T-helper 2 cell treated with Interferon-gamma antibody and Interleukin-4, amounts not matched to agents 5 μg/mL and 100 μg/mL, for 36 hours (primary cell): Measurements from ENCODE around the gene KIT.

Experiments
- DNase-seq: peaks from one replicate; pipeline ENCODE4 v3.0.0; 2021; ENCODE audit warnings: low spot score
- H3K27ac Mint-ChIP-seq: one replicate; pipeline ENCODE4 v1.8.0; 2021; ENCODE audit warnings: mild to moderate bottlenecking, mixed read lengths
- H3K27me3 Mint-ChIP-seq: one replicate; pipeline ENCODE4 v1.8.0; 2021; ENCODE audit warnings: low read depth, mixed read lengths
- H3K36me3 Mint-ChIP-seq: one replicate; pipeline ENCODE4 v1.8.0; 2021; ENCODE audit warnings: low read depth, mixed read lengths
- H3K4me1 Mint-ChIP-seq: one replicate; pipeline ENCODE4 v1.8.0; 2021; ENCODE audit warnings: low read depth, mixed read lengths
- H3K4me3 Mint-ChIP-seq: one replicate; pipeline ENCODE4 v1.8.0; 2022; ENCODE audit warnings: mild to moderate bottlenecking, moderate library complexity, mixed read lengths
- H3K9me3 Mint-ChIP-seq: one replicate; pipeline ENCODE4 v1.8.0; 2021; ENCODE audit warnings: mixed read lengths

KIT gene

DNA sequence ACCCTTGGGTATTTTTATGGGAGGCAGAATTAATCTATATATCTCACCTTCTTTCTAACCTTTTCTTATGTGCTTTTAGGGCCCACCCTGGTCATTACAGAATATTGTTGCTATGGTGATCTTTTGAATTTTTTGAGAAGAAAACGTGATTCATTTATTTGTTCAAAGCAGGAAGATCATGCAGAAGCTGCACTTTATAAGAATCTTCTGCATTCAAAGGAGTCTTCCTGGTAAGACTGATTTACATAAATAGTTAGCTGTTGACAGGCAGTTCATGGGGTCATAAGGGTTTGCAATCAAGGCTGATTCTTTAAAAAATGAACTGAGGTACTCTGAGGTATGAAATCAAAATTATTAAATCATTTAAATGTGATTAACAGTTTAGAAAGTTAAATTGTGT is 71.5 kb downstream of the KIT start:
- no peaks in the 10 kb centered on the region for H3K27me3 Mint-ChIP-seq
- H3K4me1 Mint-ChIP-seq: no peaks in the 10 kb centered on the region
- DNase-seq: no peak
- H3K36me3 Mint-ChIP-seq: no peaks in the 10 kb centered on the region
- H3K27ac Mint-ChIP-seq: no peak overlapping the region
- H3K9me3 Mint-ChIP-seq: no peaks in the 10 kb centered on the region
- H3K4me3 Mint-ChIP-seq: no peak overlapping the region

DNA sequence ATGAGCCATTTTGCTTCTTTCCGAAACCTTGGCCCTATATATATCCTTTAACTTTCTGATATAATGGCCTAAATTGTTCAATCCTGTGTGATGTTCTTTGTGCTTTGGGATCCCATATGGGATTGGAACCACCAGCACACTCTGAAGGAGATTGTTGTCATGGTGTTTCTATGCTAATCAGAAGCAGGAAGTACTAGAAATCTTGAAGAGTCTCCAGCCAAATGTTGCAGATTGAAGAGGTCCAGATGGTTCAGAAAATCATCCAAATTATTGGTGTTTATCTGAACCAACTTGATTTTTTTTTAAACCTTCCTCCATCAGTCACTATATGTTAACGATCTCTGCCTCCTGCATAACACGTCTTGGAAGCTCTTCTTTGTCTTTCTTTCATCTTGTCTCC is 72.8 kb downstream of the KIT start:
- no peak for DNase-seq
- Mint-ChIP-seq H3K4me1 (no peaks in the 10 kb centered on the region), H3K27ac (no peak overlapping the region), H3K9me3 (no peaks in the 10 kb centered on the region), H3K27me3 (no peaks in the 10 kb centered on the region), H3K4me3 (no peak overlapping the region), H3K36me3 (no peaks in the 10 kb centered on the region)

DNA sequence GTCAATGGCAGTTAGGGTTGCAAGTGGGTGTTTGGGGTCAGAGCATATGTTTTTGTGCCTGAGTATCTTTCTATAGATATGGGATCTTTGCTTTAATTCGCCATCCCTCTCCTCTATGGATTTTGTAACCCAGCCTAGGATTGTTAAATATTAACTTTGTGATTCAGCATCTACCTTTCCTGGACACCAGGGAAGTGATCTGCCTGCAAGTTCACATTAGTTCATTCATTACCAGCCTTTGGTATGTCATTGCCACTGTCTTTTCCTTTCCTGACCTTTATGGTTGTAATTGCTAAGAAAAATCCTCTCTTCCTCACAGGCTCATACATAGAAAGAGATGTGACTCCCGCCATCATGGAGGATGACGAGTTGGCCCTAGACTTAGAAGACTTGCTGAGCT is 73.8 kb downstream of the KIT start:
- Mint-ChIP-seq H3K36me3 (no peaks in the 10 kb centered on the region), H3K4me3 (no peak overlapping the region), H3K4me1 (no peaks in the 10 kb centered on the region), H3K27ac (no peak overlapping the region), H3K27me3 (no peaks in the 10 kb centered on the region), H3K9me3 (no peaks in the 10 kb centered on the region)
- no peak for DNase-seq

DNA sequence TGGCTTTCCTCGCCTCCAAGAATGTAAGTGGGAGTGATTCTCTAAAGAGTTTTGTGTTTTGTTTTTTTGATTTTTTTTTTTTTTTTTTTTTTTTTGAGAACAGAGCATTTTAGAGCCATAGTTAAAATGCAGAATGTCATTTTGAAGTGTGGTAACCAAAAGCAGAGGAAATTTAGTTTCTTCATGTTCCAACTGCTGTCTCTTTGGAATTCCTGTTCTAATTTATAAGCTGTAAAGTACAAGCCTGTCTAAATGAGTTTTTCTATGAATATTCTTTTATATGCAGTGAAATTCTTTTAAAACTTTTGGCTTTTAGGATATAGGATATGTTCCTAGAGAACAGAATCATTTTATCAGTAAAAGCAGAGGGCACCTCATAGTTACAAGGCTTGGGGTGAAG is 74.2 kb downstream of the KIT start:
- DNase-seq: no peak
- Mint-ChIP-seq H3K27me3 (no peaks in the 10 kb centered on the region), H3K4me3 (no peak overlapping the region), H3K27ac (no peak overlapping the region), H3K36me3 (no peaks in the 10 kb centered on the region), H3K9me3 (no peaks in the 10 kb centered on the region), H3K4me1 (no peaks in the 10 kb centered on the region)

DNA sequence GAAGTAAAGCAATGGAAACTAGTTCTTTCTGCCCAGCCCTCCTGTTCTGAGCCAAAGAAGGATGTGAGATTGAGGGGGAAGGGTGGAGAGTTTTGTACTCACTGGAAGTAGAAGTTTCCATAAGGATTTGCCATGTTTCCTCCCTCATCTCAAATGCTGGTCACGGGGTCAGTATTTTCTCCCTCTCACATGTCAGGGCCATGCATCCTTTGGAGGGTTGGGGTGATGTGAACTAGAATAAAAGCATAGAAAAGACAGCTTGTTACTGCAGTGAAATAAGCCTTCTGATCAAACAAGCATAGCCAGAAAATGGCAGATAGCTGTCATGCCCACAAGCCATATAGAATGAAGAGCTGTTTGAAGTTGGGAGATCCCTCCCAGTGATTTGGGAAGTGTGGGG is 79.7 kb downstream of the KIT start:
- Mint-ChIP-seq H3K27me3 (no peaks in the 10 kb centered on the region), H3K36me3 (no peaks in the 10 kb centered on the region), H3K9me3 (no peaks in the 10 kb centered on the region), H3K27ac (no peak overlapping the region), H3K4me1 (no peaks in the 10 kb centered on the region), H3K4me3 (no peak overlapping the region)
- DNase-seq: no peak

DNA sequence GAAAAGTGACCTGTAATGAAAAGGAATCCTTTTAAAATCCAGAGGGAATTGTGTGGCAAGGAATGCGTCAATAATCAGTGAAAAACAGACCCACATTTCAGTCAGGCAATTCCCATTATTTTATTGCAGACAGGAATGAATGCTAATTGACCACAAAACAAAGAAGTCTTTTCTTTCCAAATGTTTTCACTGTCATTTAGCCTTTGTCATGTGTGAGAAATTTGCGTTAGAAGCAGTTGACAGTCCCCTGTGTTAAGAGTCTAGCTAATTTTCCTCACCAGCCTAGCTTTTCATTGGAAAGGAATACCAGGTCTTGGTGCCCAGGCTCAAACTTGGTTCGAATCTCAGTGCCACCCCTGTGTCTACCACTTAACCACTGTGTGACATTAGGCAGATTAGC is 83.4 kb downstream of the KIT start:
- Mint-ChIP-seq H3K4me1 (no peaks in the 10 kb centered on the region), H3K9me3 (peaks cover 10% of the 10 kb centered on the region), H3K27me3 (no peaks in the 10 kb centered on the region), H3K27ac (no peak overlapping the region), H3K36me3 (no peaks in the 10 kb centered on the region), H3K4me3 (no peak overlapping the region)
- DNase-seq: no peak

DNA sequence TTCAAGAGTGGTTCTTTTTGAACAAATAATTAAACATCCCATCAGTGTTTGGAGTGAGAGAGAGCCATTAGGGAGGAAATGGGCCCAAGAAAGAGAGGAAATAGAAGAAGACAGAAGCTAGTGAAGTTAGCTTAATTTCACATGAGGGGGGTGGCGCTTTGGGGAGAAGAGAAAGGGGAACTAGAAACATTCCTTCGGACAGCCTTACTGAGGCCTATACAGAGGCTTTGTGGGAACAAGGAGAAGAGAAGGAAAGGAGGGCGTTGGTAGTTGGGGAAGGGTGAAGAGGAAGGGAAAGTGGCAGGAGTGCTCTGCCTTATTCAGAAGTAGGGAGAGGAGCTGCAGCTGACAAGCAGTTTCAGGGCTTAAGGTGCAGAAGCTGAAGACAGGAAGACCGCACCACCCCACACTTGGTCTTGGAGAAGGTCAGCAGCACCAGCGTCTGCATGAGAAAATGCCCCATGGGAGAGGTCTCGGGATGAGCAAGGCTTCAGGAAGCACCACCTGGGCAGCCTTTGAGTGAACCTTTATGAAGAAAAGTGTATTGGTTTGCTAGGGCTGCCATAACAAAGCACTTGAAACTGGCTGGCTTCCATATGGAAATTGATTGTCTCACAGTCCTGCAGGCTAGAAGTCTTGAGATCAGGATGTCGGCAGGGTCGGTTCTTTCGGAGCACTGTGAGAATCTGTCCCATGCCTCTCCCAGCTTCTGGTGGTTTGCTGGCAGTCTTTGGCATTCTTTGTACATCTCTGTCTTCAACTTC is 85.1 kb downstream of the KIT start:
- Mint-ChIP-seq H3K27me3 (no peaks in the 10 kb centered on the region), H3K9me3 (peaks cover 15% of the 10 kb centered on the region), H3K4me3 (no peak overlapping the region), H3K4me1 (peaks cover 2% of the 10 kb centered on the region), H3K27ac (no peak overlapping the region), H3K36me3 (no peaks in the 10 kb centered on the region)
- DNase-seq: no peak

DNA sequence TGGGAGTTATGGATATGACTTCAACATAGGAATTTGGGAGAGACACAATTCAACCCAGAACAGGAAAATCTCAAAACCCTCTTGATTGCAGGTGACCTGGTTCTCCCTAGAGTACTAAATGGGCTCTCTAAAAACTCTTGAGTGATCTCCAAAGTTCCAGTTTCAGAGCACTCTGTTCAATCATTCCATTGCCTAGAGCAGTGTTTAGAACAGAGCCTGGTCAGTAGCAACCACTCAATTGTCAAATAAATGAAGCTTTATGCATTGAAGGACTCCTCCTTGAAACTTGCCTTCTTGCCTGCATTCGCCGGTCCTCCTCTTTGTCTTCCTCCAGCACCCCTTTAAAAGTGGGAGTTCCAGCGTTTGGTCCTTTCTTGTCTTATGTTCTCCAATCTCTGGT is 85.8 kb downstream of the KIT start:
- H3K9me3 Mint-ChIP-seq: peaks cover 15% of the 10 kb centered on the region
- H3K27me3 Mint-ChIP-seq: no peaks in the 10 kb centered on the region
- H3K4me1 Mint-ChIP-seq: peaks cover 2% of the 10 kb centered on the region
- H3K4me3 Mint-ChIP-seq: no peak overlapping the region
- H3K27ac Mint-ChIP-seq: no peak overlapping the region
- H3K36me3 Mint-ChIP-seq: no peaks in the 10 kb centered on the region
- DNase-seq: no peak

DNA sequence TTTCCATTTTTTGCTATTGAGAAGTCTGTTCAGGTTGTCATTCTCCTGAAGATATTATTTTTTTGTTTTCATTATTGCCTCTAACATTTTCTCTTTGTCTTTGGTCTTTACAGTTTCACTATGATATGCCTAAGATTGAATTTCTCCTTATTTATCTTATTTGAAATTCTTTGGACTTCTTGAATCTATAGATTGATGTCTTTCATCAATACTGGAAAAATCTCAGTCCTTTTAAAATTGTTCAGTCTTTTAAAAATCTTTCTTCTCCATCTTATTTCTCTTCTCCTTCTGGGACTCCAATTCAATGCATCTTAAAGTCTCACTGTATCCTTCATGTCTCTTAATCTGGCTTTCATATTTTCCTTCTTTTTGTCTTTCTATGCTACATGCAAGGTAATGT is 86.7 kb downstream of the KIT start:
- Mint-ChIP-seq H3K4me1 (peaks cover 2% of the 10 kb centered on the region), H3K27ac (no peak overlapping the region), H3K36me3 (no peaks in the 10 kb centered on the region), H3K27me3 (no peaks in the 10 kb centered on the region), H3K4me3 (no peak overlapping the region), H3K9me3 (peaks cover 15% of the 10 kb centered on the region)
- DNase-seq: no peak

DNA sequence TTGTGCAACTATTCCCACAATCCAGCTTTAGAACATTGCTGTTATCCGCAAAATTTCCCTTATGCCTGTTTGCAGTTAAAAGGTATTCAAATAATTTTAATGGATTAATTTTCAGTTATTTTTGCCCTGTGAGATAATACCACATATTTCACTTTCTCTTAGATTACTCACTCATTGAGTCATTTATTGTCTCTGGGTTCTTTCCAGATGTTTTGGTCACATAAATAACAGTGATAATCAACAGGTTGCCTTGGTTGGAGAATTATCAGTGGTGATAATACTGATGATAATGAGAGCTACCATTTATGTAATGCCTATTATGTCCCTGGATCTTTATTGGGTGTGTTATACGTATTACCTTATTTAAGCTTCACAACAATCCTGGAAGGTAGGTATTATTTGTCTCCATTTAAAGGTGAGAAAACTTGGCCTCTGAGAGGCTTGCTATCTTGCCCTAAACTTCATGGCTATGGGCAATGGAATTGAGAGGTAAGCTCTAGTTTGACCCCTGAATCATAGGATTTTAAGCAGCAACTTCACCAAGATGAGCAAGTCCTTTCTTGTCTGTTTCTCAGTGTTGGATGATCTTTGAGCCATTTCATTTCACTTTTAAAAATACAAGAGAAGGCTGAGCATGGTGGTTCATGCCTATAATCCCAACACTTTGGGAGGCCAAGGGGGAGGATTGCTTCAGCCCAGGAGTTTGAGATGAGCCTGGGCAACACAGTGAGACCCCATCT is 87.4 kb downstream of the KIT start:
- Mint-ChIP-seq H3K36me3 (no peaks in the 10 kb centered on the region), H3K4me1 (peaks cover 2% of the 10 kb centered on the region), H3K9me3 (peaks cover 15% of the 10 kb centered on the region), H3K27me3 (no peaks in the 10 kb centered on the region), H3K4me3 (no peak overlapping the region), H3K27ac (no peak overlapping the region)
- no peak for DNase-seq

DNA sequence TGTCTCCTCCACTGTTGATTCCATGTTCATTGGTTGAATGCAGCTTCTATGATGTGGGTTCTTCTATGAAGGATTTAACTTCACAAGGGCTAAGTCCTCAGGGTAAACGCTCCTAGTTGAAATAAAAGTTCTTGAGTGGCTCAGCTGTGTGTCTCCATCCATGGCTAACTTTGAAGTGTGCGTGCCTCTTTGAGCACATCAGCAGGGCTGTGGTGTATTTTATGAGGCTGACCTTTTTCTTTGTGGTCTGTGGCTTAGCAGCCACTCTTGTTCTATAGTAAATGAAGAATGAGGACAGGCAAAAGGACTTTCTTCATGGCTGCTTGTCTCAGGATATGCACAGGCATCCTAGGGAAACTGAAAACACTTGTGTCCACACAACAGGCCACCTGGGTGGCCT is 88.5 kb downstream of the KIT start:
- H3K27ac Mint-ChIP-seq: no peak overlapping the region
- H3K4me1 Mint-ChIP-seq: peaks cover 2% of the 10 kb centered on the region

DNA sequence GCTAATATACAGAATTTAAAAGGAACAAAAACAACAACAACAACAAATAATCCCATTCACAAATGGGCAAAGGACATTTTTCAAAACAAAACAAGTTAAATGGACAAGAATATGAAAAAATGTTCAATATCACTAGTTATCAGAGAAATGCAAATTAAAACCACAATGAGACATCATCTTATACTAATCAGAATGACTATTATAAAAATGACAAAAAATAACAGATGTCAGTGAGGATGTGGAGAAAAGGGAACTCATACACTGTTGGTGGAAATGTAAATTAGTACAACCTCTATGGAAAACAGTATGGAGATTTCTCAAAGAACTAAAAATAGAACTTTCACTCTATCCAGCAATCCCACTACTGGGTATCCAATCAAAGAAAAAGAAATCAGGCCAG is 92.6 kb downstream of the KIT start:
- no peaks in the 10 kb centered on the region for H3K27me3 Mint-ChIP-seq
- no peaks in the 10 kb centered on the region for H3K36me3 Mint-ChIP-seq
- H3K4me3 Mint-ChIP-seq: no peak overlapping the region
- H3K9me3 Mint-ChIP-seq: peaks cover 4% of the 10 kb centered on the region
- peaks cover 6% of the 10 kb centered on the region for H3K4me1 Mint-ChIP-seq
- DNase-seq: no peak
- no peak overlapping the region for H3K27ac Mint-ChIP-seq

More for the DNA sequence above, 88.5 kb downstream of the KIT start:
- DNase-seq: peak; percentile 9
- H3K9me3 Mint-ChIP-seq: peaks cover 15% of the 10 kb centered on the region
- no peak overlapping the region for H3K4me3 Mint-ChIP-seq
- no peaks in the 10 kb centered on the region for H3K36me3 Mint-ChIP-seq
- no peaks in the 10 kb centered on the region for H3K27me3 Mint-ChIP-seq

DNA sequence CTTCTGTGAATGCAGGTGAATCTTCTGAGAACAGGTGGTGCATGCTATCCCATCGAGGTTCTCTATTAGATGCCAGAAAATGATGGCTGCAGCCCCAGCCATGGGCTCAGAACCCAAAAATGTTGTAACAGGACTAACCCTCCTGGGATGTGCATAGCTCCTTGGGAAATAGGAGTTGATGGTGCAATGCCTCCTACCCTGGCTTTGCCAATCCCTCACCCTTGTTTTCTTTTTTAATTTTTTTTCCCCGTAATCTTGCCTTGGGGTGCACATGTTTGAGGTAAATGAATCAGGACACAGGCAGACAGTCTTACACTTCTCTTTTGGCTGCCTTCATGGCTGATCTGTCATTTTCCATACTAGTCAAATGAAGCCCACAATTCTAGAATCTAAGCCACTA is 96.6 kb downstream of the KIT start:
- H3K36me3 Mint-ChIP-seq: no peaks in the 10 kb centered on the region
- H3K27me3 Mint-ChIP-seq: no peaks in the 10 kb centered on the region
- H3K4me3 Mint-ChIP-seq: no peak overlapping the region
- no peak overlapping the region for H3K27ac Mint-ChIP-seq
- no peak for DNase-seq
- H3K4me1 Mint-ChIP-seq: peaks cover 4% of the 10 kb centered on the region
- H3K9me3 Mint-ChIP-seq: peaks cover 5% of the 10 kb centered on the region

DNA sequence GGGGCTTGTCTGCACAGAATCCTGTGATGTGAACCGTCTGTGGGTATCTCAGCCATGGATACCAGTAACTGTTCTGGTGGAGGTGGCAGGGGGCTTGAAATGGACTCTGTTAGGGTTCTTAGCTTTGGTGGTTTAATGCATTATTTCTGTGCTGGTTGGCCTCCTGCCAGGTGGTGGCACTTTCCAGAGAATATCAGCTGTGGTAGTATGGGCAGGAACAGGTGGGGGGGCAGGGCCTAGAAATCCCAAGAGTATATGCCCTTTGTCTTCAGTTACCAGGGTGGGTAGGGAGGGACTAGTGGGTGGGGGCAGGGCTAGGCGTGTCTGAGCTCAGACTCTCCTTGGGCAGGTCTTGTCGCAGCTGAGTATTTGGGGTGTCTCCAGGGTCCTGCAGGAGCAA is 106.7 kb downstream of the KIT start:
- peaks cover 9% of the 10 kb centered on the region for H3K9me3 Mint-ChIP-seq
- no peak overlapping the region for H3K4me3 Mint-ChIP-seq
- H3K27ac Mint-ChIP-seq: no peak overlapping the region
- H3K27me3 Mint-ChIP-seq: peaks cover 3% of the 10 kb centered on the region
- no peaks in the 10 kb centered on the region for H3K36me3 Mint-ChIP-seq
- DNase-seq: no peak
- peaks cover 3% of the 10 kb centered on the region for H3K4me1 Mint-ChIP-seq

DNA sequence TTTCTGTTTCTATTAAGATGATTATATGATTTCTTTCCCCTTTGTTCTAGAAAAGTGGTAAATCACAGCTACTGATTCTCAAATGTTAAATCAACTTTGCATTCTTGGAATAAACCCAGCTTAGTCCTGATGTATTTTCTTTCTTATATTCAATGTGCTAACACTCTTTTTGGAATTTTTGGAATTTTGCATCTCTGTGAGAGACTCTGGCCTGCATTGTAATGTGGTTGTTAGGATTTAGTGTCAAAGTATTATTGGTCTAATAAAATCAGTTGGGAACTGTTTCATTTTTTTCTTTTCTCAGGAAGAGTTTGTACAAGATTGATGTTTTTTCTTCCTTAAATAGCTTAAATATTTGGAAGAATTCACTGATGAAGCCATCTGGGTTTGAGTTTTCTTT is 109.6 kb downstream of the KIT start:
- H3K9me3 Mint-ChIP-seq: no peaks in the 10 kb centered on the region
- no peak overlapping the region for H3K4me3 Mint-ChIP-seq
- H3K27me3 Mint-ChIP-seq: peaks cover 3% of the 10 kb centered on the region
- H3K4me1 Mint-ChIP-seq: no peaks in the 10 kb centered on the region
- no peak overlapping the region for H3K27ac Mint-ChIP-seq
- H3K36me3 Mint-ChIP-seq: no peaks in the 10 kb centered on the region
- DNase-seq: no peak
